Suppressor macrophage treated with lipopolysaccharide for 4 hours (primary cell): ENCODE measurements around the gene KRTAP10-2.
"Not testable (repeated sequence)": the region's sequence is repeated elsewhere in the genome, so short reads cannot be mapped to it uniquely, and the experiment has no call there.

Experiments
- DNase-seq: peaks from one replicate; pipeline ENCODE4 v3.0.0-alpha.2; 2020

The KRTAP10-2 gene, protein sequence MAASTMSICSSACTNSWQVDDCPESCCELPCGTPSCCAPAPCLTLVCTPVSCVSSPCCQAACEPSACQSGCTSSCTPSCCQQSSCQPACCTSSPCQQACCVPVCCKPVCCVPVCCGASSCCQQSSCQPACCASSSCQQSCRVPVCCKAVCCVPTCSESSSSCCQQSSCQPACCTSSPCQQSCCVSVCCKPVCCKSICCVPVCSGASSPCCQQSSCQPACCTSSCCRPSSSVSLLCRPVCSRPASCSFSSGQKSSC

DNA sequence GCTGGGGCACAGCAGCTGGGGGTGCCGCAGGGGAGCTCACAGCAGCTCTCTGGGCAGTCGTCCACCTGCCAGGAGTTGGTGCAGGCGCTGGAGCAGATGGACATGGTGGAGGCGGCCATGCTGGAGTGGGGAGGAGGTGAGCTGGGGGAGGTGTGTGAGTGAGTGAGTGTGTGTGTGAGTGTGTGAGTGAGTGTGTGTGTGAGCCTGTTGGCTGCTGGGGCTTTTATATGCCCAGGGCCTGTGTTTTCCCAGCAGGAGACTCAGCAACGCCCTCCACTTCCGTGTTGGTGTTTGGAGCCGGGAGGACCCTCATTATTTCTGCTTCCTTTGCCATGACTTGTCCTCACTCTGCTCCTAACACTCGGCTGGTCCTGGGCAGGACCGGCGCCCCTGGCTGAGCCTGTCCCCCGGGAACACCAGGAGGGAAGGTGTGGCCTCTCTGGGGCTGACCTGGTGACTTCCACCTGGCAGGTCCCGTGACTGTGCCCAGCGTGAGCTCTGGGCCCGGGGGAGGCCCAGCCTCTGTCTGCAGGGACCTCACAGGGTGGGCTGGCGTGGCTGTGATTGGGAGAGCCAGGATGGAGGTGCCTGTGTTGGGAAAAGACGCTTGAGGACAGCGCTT, at the start of gene KRTAP10-2:
Gene KRTAP10-2, minus strand, starts transcription at position 166 of the 622 bp plus-strand sequence. Its CDS starts 47 bp downstream, at position 119.
- no peak for DNase-seq

DNA sequence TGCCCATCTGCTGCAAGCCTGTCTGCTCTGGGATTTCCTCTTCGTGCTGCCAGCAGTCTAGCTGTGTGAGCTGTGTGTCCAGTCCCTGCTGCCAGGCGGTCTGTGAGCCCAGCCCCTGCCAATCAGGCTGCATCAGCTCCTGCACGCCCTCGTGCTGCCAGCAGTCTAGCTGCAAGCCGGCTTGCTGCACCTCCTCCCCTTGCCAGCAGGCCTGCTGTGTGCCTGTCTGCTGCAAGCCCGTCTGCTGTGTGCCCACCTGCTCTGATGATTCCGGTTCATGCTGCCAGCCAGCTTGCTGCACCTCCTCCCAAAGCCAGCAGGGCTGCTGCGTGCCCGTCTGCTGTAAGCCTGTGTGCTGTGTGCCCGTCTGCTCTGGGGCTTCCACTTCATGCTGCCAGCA, 49.8 kb upstream of the KRTAP10-2 start:
- DNase-seq = not testable (repeated sequence)

DNA sequence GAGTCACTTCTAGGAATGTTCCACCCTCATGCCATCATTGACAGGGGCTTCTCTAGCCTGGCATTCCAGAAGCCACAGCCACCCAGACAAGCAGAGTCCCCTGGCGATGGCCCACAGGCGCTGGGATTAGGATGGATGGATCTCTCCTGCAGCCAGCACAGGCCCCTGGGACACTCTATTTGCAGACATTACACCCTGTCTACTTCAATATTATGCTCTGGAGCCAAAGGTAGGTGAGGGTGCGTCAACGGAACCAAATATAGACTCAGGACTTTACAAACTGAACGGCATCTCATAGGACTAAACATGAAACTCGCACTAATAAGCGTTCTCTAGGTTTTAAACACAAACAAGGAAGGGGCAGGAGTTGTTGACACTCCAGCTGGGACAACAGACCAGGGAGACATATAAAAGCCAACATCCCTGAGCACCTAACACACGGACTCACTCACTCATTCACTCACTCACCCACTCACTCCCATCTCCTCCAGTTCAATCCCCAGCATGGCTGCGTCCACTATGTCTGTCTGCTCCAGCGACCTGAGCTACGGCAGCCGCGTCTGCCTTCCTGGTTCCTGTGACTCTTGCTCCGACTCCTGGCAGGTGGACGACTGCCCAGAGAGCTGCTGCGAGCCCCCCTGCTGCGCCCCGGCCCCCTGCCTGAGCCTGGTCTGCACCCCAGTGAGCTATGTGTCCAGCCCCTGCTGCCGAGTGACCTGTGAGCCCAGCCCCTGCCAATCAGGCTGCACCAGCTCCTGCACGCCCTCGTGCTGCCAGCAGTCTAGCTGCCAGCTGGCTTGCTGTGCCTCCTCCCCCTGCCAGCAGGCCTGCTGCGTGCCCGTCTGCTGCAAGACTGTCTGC, 49.0 kb upstream of the KRTAP10-2 start, which contains the start of gene KRTAP10-7:
Gene KRTAP10-7, plus strand, starts transcription at position 480 of the 861 bp plus-strand sequence. Its CDS starts 25 bp downstream, at position 505.
- not testable (repeated sequence) for DNase-seq

DNA sequence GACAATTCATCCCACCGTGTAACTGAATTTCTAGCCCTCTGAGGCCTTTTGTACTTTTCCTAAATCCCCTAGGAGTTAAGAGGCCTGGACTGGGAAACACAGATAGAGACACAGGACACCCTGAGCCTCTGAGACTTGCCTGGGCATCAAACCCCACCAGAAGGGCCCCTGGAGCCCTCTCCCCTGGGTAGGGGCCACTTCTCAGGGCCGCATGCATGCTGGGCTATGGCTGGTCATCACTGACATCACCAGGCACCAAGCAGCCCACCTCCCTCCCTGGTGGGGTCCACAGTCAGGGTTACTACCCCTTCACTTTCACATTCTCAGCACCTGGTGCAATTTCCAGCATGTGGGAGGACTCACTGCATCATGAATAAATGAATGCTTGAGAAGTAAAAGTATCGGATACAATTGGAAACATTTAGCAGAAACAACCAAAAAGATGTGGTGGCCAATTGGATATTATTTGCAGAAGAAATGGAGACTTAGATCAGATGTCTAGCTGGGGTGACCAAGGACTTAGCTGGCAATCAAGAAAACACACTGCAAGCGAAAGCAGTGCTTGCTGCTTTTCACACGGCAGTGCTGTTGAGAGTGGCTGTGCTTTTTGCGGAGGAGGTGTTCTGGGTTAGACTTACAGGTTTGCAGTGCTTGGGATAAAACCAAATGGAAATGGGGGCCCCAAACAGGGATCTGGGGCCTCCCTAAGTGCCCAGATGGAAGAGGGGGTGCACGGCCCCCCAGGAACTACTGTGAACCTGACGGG, 48.1 kb upstream of the KRTAP10-2 start:
- no peak for DNase-seq

DNA sequence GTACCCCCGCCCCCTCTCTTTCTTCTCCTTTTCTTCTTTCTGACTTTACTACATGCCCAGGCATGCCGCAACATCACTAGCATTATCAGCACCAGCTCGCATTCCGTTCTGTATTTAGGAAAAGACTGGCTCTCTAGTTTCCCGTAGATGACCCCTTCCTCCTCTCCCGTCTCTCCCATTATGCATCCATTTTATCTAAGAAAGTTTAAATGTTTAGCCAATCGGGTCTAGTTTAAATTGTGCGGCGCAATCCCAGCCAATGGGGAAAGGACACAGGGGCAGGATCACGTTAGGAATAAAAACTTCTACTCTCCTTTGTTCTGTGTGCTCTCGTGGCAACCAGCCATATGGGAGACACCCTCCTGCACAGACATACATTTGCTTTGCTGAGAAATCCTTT, 46.8 kb upstream of the KRTAP10-2 start:
- DNase-seq = no peak

DNA sequence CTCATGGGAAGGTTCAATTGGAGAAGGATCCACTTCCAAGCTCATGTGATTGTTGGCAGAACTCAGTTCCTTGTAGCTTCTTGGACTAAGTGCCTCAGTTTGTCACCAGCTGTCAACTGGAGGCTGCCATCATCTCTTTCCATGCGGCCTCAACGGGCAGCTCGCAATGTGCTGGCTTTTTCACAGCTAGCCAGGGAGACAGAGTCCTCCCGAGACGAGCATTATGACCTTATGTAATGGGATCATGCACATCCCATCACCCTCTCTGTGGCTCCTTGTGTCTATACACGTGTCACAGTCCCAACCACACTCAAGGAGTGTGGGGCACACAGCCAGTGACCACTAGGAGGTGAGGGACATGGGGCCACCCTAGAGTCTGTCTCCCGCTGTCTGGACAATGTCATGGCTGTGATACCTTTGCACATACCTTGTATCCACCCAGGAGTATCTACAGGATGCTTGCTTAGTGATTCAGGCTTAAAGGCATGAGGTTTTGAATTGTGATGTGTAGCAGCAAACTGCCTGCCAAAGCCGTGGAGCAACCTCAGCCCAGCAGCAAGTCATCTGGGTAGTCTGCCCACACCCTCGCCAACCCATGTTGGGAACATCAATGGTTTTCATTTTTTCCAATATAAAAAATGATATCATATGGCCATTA, 44.9 kb upstream of the KRTAP10-2 start:
- no peak for DNase-seq

DNA sequence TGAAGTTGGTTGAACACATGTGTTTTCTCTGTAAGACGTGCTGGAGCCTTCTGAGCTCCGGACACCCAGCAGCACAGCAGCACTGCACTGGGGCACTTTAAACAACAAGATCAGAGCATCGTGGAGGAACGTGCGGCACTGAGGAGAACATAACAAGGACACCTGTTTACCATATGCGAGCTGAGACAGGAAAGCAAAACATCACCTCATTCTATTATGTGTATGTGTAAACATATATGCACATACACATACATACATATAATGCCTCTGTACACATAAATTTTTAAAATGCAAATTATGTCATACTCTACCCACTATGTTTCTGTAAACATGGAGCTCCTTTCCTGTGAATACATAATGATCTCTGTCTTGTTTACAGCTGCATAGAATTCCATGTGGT, 44.2 kb upstream of the KRTAP10-2 start:
- DNase-seq = no peak

DNA sequence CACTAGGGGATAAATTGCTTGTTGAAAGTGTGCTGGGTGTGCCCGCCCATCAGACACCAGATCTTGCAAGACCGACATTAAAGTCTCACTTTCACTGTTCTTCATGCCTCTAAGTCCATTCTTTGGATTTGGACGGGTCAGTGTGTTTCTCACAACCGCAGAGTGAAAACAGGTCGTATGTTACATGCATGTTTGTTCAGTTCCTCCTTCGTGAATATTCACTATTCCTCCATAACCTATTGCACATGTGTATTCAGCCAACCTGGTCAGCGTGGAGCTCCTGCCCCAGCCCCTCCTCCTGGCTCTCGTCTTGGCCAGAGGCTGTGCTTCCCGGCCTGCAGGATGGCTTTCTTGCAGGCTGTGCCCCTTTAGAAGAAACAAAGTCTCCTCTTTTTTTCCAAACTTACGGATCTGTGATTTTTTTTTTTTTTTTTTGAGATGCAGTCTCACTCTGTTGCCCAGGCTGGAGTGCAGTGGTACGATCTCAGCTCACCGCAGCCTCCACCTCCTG, 43.2 kb upstream of the KRTAP10-2 start:
- DNase-seq = no peak

DNA sequence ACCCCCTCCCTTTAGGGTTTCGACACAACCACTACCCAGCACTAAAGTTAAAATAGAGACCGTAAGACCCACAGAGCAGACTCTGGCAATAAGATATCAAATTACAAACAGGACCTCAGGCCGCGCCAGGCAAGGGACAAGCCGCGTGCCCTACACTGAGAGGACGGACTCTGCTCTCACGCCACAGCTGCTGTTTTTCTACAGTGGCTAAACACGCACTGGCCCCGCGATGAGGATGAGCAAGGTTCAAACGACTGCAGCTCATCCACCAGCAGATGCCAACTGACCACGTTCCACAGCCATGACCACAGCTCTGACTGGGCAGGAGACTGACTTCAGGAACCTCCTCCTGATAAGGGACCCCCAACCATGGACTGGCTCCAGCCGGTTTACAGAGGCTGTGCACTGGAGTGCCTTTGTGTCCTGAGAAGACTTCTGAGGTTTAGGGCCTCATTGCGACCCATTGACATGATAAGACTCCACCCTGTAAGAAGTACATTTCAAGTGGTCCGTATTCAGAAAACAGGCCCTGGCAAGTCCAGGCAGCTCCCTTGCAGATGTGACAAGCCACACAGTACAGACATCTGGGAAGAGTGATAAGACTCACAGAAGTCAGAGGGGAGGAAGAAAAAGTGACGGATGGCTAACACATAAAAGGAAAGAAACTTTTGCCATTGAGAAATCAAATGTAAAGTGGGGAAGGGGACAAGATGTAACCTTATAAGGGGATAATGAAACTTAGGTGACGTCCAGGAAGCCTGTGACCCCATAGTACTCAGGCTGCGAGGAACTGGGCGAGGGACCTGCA, 42.5 kb upstream of the KRTAP10-2 start:
- no peak for DNase-seq

DNA sequence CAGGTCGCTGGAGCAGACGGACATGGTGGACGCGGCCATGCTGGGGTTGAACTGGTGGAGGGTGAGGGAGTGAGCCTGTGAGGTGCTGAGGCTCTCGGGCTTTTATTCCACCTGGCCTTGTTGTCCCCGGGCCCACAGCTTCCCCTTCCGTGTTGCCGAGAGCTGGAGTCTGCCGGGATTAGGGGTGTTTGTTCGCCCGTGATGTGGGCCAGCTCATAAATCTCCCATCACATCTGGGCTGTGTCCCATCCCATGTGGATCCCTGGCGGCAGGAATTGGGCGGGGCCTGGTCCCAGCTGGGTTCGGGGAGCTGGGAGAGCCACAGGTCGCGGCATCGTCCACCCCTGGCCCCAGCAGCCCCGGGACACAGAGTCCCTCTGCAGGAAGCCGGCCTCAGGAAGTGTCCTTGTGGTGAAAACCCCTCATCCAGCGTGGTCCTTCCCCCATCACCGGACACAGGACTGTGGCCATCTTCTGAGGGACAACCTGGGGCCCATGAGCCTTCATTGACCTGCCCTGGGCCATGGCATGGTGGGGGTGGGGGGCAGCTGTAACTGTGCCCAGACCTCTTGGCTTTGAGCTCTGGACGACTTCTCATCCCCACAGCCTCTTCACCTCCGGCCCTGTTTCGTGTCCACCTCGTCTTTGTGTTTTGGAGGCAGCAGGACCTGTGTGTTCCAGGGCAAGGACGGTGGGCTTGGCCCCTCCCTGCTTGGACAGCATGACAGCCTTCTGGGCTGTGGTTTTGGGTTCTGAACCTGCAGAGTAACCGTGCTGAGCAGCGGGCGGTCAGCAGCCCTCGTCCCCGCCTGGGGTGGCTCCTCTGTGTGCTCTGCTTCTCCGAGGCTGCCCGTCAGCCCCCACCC, 41.4 kb upstream of the KRTAP10-2 start, which contains the start of gene KRTAP10-6:
Gene KRTAP10-6, minus strand, starts transcription at position 60 of the 866 bp plus-strand sequence. Its CDS starts 21 bp downstream, at position 39.
- no peak for DNase-seq

DNA sequence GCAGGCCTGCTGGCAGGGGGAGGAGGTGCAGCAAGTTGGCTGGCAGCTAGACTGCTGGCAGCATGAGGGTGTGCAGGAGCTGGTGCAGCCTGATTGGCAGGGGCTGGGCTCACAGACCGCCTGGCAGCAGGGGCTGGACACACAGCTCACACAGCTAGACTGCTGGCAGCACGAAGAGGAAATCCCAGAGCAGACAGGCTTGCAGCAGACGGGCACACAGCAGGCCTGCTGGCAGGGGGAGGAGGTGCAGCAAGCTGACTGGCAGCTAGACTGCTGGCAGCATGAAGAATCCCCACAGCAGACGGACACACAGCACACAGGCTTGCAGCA, 40.5 kb upstream of the KRTAP10-2 start:
- not testable (repeated sequence) for DNase-seq

DNA sequence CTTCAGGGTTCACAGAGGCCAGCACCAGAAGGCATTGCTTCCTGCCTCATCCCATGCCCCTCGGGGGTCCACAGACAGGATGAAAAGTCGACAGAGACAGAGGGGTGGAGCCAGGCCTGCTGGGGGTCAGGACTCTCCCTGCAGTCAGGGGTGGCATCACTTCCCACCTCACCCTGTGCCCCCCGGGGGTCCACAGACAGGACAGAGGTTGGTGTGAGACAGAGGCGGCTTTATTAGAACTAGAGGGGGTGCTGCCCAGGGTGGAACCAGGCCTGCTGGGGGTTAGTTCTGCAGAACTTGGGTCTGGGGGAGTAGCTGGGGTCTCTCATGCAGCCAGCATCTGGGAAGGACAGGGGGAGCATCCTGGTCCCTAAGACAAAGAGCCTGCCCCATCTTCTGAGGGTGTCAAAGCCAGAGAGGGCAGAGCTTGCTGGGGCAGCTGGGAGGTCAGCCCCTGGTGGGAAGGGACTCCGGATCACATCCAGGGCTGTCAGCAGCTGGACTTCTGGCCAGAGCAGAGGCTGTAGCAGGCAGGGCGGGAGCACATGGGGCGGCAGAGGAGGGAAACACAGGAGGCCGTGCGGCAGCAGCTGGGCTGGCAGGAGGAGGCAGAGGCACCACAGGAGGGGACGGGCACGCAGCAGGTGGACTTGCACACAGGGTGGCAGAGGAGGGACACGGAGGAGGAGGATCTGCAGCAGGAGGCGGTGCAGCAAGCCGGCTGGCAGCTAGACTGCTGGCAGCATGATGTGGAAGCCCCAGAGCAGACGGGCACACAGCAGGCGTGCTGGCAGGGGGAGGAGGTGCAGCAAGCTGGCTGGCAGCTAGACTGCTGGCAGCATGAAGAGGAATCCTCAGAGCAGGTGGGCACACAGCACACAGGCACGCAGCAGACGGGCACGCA, 39.8 kb upstream of the KRTAP10-2 start:
- not testable (repeated sequence) for DNase-seq

DNA sequence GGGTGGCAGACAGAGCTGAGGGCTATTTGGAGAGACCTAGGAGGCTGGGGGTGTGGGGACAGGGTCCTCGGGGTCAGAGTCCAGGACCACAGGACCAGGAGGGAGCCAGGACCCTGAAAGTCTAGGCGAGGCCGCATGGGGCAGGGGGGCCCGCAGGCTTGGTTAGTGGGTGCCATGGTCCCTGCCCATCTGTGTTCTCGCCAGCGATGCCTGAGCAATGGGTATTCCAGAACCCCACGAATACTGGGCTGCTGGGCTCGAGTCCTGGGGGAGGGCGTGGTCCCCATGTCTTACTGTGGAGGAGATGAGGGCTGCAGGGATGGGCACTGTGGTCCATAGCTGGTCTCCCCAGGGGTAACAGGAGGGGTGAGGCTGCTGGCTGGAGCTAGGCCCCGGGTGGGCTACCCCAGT, 39.0 kb upstream of the KRTAP10-2 start:
- DNase-seq = no peak

DNA sequence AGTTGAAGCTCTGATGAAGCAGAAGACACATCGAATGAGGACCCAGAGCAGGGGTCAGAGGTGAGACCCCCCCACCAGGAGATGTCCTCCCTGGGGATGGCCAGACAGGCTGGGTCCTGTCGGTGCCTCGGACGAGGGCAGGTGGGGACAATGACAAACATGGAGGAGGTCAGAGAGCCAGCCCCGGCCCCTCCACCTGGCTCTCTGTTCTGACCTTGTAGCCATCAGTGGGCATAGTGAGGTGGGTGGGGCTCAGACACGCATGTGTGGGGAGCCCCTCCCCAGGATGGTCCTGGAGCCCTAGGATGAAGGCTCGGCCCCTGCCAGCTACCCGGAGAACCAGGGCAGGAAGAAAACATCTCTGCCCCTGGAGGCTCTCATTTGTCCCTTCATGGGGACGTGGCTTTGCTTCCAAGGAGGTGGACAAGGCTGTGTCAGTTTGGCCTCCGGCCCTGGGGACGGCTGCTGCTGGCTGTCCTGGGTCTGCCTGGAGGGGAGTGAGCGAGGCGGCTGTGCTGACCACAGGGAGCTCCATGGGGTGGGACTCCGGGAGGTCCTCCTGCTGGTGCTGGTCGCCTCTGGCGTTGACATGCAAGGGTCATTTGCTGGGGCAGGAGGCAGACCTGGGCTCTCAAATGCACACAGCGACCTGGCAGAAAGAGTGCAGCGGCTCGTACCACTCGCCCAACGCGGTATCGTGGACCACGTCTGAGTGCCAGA, 38.4 kb upstream of the KRTAP10-2 start:
- no peak for DNase-seq

DNA sequence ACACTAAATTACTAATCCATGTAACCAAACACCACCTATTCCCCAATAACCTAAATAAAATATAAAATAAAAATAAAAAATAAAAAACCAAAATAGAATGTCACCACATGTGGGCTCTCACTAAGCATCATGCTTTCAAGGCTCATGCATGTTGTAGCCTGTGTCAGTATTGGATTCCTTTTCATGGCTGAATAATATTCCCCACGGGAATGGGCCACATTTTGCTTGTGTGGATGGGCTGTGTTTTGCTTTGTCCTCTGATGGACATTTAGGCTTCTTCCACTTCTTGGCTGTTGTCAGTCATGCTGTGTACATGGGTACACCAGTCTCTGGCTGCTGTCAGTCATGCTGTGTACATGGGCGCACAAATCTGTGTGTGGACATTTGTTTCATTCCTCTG, 37.8 kb upstream of the KRTAP10-2 start:
- DNase-seq = no peak

DNA sequence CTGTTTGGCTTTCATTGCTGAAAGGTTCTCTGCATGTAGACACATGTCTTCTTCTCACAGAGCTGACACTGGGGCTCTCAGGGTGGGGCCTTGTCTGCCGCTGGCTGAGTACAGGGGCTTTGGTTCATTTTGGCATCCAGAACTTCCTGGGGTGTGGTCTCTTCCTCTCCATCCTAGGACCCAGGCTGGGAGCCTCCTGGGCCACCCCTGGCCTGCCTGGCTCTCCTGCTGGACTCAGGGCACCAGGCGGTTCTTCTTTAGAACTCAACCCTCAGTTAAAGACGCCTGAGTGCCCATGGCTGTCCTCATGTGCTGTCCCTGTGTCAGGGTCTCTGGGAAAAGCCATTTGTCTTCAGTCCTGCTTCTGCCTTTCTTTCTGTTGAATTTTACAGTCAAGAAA, 34.6 kb upstream of the KRTAP10-2 start:
- no peak for DNase-seq

DNA sequence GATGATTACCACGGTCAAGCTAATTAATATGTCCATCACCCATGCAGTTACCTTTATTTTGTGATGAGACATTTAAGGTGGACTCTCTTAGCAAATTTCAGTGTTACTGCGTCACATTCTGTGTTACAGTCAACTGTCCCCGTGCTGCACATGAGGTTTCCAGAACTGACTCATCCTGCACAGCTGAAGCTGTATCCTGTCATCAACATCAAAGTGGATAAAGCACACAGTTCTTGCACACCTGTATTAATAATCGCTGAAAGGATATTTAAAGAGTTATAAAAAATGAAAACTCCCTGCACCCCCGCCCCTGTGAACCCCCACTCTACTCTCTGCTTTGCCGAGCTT, 32.5 kb upstream of the KRTAP10-2 start:
- DNase-seq = no peak

DNA sequence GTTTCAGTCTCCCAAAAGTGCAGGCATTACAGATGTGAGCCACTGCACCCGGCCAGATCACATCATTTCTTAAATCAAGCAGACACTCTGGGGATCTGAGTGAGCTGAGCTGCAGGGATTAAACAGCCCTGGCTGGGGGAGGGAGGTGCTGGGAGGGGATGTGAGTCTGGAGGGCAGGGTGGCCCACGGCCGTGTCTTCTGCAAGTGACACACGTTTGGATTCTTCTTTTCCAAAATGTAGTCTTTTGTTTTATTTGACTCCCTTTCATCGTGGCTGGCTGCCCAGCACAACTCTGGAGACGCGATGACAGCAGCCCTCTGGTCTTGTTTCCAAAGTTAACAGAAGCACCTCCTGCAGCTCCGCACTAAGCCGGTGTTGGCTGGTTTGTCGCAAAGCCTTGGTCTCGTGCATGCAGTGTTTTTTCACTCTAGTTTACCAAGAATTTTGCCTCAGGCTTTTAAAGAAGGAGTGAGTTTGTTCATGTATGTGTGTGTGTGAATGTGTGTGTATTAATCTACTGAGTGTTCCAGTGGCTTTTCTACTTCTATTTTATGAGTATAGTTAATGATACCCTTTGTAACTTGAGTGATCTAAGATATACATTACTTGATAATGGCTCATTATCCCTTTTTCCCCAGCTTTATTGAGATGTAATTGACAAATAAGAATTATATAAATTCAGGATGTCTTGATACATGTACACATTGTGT, 31.9 kb upstream of the KRTAP10-2 start:
- no peak for DNase-seq
